Fibroblast of the aortic adventitia (primary cell): ENCODE results near the gene PEAK1. TPM values are rescaled to one million over a fixed set of nuclear protein-coding genes. Genes with fewer than 3 reads are reported as not detected.

Source experiments
- DNase-seq: peaks from one replicate; pipeline ENCODE4 v3.0.0-alpha.2; 2010; ENCODE audit warnings: low read depth
- H3K4me3 ChIP-seq: 2 replicates; pipeline ENCODE4 v1.5.1; 2011; ENCODE audit warnings: low read depth, mild to moderate bottlenecking, control low read depth, low read length, moderate library complexity
- CTCF ChIP-seq: IDR thresholded peaks from 2 replicates; pipeline ENCODE4 v1.5.1; 2011; ENCODE audit warnings: mild to moderate bottlenecking, low read length, control low read depth, inconsistent platforms; ENCODE audit not compliant: insufficient read depth
- total RNA-seq: library from RNA; depleted of rRNA; stranded (reverse); fragments of >200 nt; gene quantifications from 2 replicates; pipeline ENCODE4 v1.2.3, GENCODE V29; 2012; ENCODE audit warnings: low replicate concordance

PEAK1 gene
- total RNA-seq, 1 donor: 98.2 TPM

- no peak for TF ChIP-seq CTCF
- no peak overlapping the region for H3K4me3 ChIP-seq
- DNase-seq: no peak
Observed at GRCh38 chr15:77225646-77226045, 194.3 kb downstream of the PEAK1 start.

GRCh38 chr15:77225088-77225487, 194.8 kb downstream of the PEAK1 start:
- no peak for TF ChIP-seq CTCF
- DNase-seq: peak; percentile 14
- no peak overlapping the region for H3K4me3 ChIP-seq

GRCh38 chr15:77224352-77224751, 195.6 kb downstream of the PEAK1 start:
- DNase-seq: no peak
- TF ChIP-seq CTCF: no peak
- H3K4me3 ChIP-seq: no peak overlapping the region

GRCh38 chr15:77221708-77222107, 198.2 kb downstream of the PEAK1 start:
- no peak overlapping the region for H3K4me3 ChIP-seq
- no peak for TF ChIP-seq CTCF
- DNase-seq: peak; percentile 42

GRCh38 chr15:77221174-77221573, 198.7 kb downstream of the PEAK1 start:
- no peak for TF ChIP-seq CTCF
- H3K4me3 ChIP-seq: no peak overlapping the region
- no peak for DNase-seq

- no peak overlapping the region for H3K4me3 ChIP-seq
- no peak for TF ChIP-seq CTCF
- no peak for DNase-seq
Observed at GRCh38 chr15:77219841-77220240, 200.1 kb downstream of the PEAK1 start.

- DNase-seq: no peak
- no peak for TF ChIP-seq CTCF
- H3K4me3 ChIP-seq: no peak overlapping the region
Observed at GRCh38 chr15:77209221-77209620, 210.7 kb downstream of the PEAK1 start.
